Measurements from ENCODE around the gene IGF1. TPM values are rescaled to one million over a fixed set of nuclear protein-coding genes. Genes with fewer than 3 reads are reported as not detected.

Gene IGF1
- total RNA-seq, 1 donor from 2014 or later = 3.4 TPM

DNA sequence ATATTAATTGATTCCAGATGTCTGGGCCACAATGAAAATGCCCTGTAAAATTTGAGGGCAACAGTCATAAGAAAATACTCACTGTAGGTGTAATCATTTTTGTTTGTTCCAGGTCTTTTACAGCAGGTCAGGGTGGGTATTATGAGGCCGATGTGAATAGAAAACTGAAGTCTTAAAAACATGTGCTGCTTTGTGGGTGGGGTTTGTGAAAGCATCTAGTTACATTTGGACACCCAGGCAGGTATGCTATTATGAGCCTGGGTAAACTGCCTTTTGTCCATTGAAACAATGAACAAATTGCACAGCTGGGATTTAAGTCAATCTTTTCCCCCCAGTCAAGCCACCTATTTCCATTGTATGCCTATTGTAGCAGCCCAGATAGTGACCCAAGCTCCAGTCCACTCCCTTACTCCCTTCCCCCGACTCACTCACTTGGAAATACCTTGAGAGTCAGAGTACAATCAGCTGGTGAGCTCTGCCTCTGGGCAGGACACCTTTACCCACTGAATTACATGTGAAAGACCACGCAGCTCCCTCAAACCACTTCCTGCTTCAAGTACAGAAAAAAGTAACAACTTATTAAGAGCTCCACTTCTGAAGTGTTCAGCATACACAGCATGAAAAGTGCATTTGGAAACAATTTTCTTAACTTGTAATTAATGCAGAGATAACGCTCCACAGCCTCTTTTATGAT lies 1.8 kb downstream of the IGF1 start:
- Mint-ChIP-seq H3K9me3 (ENCODE audit: unreplicated experiment) (no peaks in the 10 kb centered on the region), H3K4me3 (ENCODE audit: unreplicated experiment) (no peak overlapping the region), H3K4me1 (ENCODE audit: unreplicated experiment) (peaks cover 2% of the 10 kb centered on the region), H3K27ac (ENCODE audit: unreplicated experiment) (no peak overlapping the region), H3K27me3 (ENCODE audit: unreplicated experiment) (peaks cover 2% of the 10 kb centered on the region), H3K36me3 (ENCODE audit: low read depth, unreplicated experiment) (no peaks in the 10 kb centered on the region)
- TF ChIP-seq, protein P1, sequence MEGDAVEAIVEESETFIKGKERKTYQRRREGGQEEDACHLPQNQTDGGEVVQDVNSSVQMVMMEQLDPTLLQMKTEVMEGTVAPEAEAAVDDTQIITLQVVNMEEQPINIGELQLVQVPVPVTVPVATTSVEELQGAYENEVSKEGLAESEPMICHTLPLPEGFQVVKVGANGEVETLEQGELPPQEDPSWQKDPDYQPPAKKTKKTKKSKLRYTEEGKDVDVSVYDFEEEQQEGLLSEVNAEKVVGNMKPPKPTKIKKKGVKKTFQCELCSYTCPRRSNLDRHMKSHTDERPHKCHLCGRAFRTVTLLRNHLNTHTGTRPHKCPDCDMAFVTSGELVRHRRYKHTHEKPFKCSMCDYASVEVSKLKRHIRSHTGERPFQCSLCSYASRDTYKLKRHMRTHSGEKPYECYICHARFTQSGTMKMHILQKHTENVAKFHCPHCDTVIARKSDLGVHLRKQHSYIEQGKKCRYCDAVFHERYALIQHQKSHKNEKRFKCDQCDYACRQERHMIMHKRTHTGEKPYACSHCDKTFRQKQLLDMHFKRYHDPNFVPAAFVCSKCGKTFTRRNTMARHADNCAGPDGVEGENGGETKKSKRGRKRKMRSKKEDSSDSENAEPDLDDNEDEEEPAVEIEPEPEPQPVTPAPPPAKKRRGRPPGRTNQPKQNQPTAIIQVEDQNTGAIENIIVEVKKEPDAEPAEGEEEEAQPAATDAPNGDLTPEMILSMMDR (IDR thresholded peaks at IDR 0.05; ENCODE audit: unreplicated experiment) = no peak
- no peak for DNase-seq (ENCODE audit: low spot score)

DNA sequence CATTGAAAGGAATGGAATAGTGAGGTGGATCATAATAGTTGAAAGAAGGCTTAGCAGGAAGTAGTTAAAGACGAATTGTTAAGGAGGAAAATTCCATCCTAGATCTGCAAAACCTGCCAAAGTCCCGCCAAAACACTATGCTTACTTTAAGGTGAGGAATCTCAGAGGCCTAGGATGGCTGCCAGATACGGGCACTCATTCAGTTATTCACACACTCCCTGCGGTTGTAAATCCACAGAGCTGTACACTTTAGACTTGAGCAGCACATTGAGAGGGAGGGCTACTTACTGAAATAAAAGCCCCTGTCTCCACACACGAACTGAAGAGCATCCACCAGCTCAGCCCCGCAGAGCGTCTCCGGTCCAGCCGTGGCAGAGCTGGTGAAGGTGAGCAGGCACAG lies 5.0 kb downstream of the IGF1 start:
- H3K4me3 Mint-ChIP-seq (ENCODE audit: unreplicated experiment) = no peak overlapping the region
- no peak for DNase-seq (ENCODE audit: low spot score)
- peaks cover 2% of the 10 kb centered on the region for H3K27me3 Mint-ChIP-seq (ENCODE audit: unreplicated experiment)
- no peaks in the 10 kb centered on the region for H3K36me3 Mint-ChIP-seq (ENCODE audit: low read depth, unreplicated experiment)
- TF ChIP-seq, protein P1 (IDR thresholded peaks at IDR 0.05; ENCODE audit: unreplicated experiment) = no peak
- no peaks in the 10 kb centered on the region for H3K9me3 Mint-ChIP-seq (ENCODE audit: unreplicated experiment)
- peaks cover 2% of the 10 kb centered on the region for H3K4me1 Mint-ChIP-seq (ENCODE audit: unreplicated experiment)
- no peak overlapping the region for H3K27ac Mint-ChIP-seq (ENCODE audit: unreplicated experiment)

DNA sequence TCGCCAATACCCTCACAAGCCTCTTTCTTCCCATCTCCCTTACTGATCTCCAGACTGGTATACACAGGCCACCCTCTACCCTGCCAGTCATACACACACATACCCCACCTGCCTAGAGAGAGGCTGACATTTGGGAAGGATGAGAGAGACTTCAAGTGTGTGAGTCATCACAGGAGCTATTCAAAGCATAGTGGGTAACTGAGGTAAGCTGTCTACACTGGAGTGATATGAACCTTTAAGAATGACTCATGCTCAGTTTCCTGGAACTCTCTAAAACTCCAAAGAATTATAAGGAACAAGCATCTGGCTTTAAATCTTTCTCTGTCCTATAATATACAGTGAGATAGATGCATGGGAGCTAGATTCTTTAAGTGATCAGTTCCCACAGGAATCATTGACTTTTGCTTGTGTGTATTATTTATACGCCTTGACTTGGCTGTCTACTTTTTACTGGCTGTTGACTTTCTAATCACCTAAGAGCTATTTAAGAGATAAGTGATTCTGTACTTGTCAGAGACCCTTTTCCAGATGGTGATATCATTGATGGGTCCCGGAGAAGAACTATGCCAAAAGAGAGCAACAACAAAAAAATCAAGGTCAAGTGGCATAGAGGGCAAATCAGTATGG lies 5.8 kb downstream of the IGF1 start:
- Mint-ChIP-seq H3K27ac (ENCODE audit: unreplicated experiment) (no peak overlapping the region), H3K4me1 (ENCODE audit: unreplicated experiment) (peaks cover 2% of the 10 kb centered on the region), H3K4me3 (ENCODE audit: unreplicated experiment) (no peak overlapping the region), H3K9me3 (ENCODE audit: unreplicated experiment) (no peaks in the 10 kb centered on the region), H3K27me3 (ENCODE audit: unreplicated experiment) (peaks cover 2% of the 10 kb centered on the region), H3K36me3 (ENCODE audit: low read depth, unreplicated experiment) (no peaks in the 10 kb centered on the region)
- DNase-seq (ENCODE audit: low spot score) = no peak
- TF ChIP-seq, protein P1 (IDR thresholded peaks at IDR 0.05; ENCODE audit: unreplicated experiment) = no peak

DNA sequence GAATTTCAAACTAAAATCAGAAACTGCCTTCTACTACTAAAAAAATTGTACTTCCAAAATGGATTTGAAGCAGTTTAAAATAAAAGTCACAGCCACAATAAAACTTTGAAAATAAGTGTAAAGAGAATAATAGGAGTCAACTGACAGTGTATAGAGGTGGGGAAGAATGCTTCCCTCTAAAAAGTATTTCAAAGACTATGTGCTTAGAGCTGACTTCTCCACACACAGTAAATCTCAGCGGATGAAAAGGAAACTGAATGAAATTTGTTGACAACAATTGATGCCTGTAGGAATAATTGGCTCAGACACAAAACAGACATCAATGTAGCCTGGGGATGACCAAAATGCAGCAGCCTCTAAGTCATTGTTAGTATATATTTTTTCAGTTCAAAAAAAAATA lies 7.9 kb downstream of the IGF1 start:
- no peak for DNase-seq (ENCODE audit: low spot score)
- H3K9me3 Mint-ChIP-seq (ENCODE audit: unreplicated experiment) = no peaks in the 10 kb centered on the region
- H3K4me3 Mint-ChIP-seq (ENCODE audit: unreplicated experiment) = no peak overlapping the region
- no peaks in the 10 kb centered on the region for H3K4me1 Mint-ChIP-seq (ENCODE audit: unreplicated experiment)
- H3K27ac Mint-ChIP-seq (ENCODE audit: unreplicated experiment) = no peak overlapping the region
- peaks cover 2% of the 10 kb centered on the region for H3K27me3 Mint-ChIP-seq (ENCODE audit: unreplicated experiment)
- TF ChIP-seq, protein P1 (IDR thresholded peaks at IDR 0.05; ENCODE audit: unreplicated experiment) = no peak
- no peaks in the 10 kb centered on the region for H3K36me3 Mint-ChIP-seq (ENCODE audit: low read depth, unreplicated experiment)

DNA sequence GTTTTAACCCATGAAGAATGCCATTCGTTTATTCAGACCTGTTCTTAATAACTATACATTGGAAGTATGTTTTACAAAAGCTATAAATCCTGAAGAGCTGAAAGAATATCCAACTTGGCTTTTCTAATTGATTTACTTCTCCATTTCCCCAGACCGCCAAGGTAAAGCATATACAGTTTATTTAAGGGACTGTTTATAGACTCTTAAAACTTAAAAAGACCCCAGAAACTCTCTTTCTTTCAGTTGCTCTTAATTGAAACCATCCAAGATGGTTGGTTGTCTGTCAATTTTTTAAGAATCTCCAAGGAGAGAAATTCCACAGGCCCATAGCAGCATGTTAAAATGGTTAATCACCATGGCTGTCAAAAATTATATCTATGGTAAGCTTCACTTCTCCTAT lies 8.8 kb downstream of the IGF1 start:
- H3K36me3 Mint-ChIP-seq (ENCODE audit: low read depth, unreplicated experiment) = no peaks in the 10 kb centered on the region
- peaks cover 2% of the 10 kb centered on the region for H3K27me3 Mint-ChIP-seq (ENCODE audit: unreplicated experiment)
- no peaks in the 10 kb centered on the region for H3K9me3 Mint-ChIP-seq (ENCODE audit: unreplicated experiment)
- DNase-seq (ENCODE audit: low spot score) = no peak
- H3K4me3 Mint-ChIP-seq (ENCODE audit: unreplicated experiment) = no peak overlapping the region
- no peaks in the 10 kb centered on the region for H3K4me1 Mint-ChIP-seq (ENCODE audit: unreplicated experiment)
- no peak overlapping the region for H3K27ac Mint-ChIP-seq (ENCODE audit: unreplicated experiment)
- TF ChIP-seq, protein P1 (IDR thresholded peaks at IDR 0.05; ENCODE audit: unreplicated experiment) = no peak

Measured in endothelial cell (in vitro differentiated cells).